GM19438 (cell line): ENCODE data around the gene PAIP2.
"Not testable (repeated sequence)": the region's sequence is repeated elsewhere in the genome, so short reads cannot be mapped to it uniquely, and the experiment has no call there.

Experiments
- ATAC-seq: cut with Tn5 transposase; IDR thresholded peaks from one replicate; pipeline ENCODE4 v1.9.1; 2021; ENCODE audit warnings: low read depth; ENCODE audit not compliant: unreplicated experiment

The PAIP2 gene

DNA sequence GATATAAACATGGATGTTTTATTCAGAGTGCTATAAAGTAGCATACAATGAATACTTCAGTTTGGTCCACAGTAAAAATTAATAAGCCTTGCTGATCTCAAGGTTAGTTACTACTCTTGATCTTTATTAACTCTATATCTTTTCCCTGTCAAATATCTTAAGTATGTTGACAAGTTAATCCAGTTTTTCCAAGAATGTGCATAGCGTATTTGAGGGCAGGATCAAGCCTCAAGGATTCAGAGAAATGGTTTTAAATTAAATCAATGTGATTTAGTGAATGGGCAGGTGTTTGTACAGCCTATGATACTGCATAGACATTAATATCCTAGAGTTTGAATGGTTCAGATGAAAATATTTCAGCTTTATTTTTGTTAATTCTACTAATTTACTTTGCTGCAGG lies 27.4 kb upstream of the PAIP2 start:
- no peak for ATAC-seq

DNA sequence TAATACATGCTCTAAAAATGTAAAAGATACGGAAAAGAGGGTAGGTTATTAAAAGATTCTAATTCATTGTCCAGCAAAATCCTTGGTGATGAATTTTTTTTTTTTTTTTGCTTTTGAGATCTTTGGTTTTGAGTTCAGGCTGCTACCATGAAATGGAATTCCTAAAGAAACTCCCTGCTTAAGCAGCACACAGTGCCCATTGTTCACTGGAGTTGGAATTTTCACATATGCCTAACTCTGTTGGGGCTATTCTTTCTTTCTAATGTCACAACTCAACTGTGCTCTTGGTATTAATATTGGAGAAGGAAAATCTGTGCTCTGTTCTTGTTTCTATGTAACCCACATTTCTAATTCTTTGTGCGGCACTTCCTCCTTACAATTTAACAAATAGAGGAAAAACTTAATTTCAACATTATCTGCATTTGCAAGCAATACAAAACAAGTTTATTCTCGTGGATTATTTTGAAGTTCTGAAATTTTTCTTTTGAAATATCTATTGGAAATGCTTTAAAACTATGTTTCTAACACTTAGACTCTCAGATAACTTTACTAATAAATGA lies 26.5 kb upstream of the PAIP2 start:
- ATAC-seq = no peak

- no peak for ATAC-seq
Measured at GRCh38 chr5:139335811-139336210, 5.8 kb upstream of the PAIP2 start.

DNA sequence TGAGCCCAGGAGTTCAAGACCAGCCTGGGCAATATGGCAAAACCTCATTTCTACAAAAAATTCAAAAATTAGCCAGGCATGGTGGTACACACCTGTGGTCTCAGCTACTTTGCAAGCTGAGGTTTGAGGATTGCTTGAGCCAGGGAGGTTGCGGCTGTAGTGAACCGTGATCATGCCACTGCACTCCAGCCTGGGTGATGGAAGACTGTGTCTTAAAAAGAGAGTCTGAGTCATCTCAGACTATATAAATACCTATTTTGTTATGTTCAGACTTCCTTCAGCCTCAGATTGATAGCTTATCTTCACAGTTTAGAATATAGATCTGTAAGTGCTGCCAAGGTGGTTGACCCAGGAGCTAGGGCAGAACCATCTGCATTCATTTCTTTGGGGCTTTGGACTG lies 1.6 kb upstream of the PAIP2 start:
- no peak for ATAC-seq

GRCh38 chr5:139341187-139341688 lies 416 bp upstream of the PAIP2 start:
- no peak for ATAC-seq

DNA sequence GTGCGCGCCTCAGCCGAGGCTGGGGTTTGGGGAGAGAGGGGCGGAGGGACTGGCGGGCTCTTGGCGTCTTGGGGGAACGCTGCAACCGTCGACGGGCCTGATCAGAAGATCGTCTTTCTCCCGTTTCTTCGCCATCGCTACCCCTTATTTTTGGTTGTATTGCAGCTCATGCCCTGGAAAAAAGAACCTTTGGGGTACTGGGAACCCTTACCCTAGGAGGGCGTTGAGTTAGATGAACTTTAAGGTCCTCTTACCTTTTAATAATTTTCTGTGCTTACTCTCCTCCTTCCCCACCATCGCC lies 719 bp downstream of the PAIP2 start:
- no peak for ATAC-seq

GRCh38 chr5:139343476-139343875 lies 1.8 kb downstream of the PAIP2 start:
- no peak for ATAC-seq

DNA sequence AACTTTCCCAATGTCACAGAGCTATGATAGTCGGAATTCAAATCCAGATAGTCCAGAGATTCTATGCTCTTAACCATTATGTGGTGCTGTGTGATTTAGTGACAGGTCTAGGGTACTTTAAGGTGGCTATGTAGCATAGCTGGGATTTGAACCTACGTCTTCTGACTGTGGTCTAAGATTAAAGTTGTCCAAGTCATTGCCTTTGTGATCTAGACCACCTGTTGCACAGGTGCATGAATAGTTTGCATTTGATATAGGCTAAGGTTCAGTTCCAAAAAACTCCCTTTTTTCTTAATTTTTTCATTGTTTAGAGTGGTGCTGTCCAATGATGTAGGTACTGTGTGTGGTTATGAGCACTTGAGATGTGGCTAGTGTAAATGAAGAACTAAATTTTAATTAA lies 2.5 kb downstream of the PAIP2 start:
- ATAC-seq = no peak

DNA sequence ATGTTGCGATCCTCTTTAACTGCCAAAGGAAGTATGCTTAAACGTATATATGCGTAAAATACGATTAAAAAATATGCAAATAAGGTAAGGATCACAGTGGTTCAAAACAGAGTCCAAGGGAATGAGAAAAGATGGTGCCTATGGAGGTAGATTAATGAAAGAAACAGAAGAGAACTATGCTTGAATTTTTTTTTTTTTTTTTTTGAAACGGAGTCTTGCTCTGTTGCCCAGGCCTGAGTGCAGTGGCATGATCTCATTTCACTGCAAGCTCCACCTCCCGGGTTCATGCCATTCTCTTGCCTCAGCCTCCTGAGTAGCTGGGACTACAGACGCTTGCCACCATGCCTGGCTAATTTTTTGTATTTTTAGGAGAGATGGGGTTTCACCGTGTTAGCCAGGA lies 3.8 kb downstream of the PAIP2 start:
- ATAC-seq = not testable (repeated sequence)

- ATAC-seq = not testable (repeated sequence)
Measured at GRCh38 chr5:139347863-139348262, 6.2 kb downstream of the PAIP2 start.

GRCh38 chr5:139354186-139354585 lies 12.5 kb downstream of the PAIP2 start:
- no peak for ATAC-seq

DNA sequence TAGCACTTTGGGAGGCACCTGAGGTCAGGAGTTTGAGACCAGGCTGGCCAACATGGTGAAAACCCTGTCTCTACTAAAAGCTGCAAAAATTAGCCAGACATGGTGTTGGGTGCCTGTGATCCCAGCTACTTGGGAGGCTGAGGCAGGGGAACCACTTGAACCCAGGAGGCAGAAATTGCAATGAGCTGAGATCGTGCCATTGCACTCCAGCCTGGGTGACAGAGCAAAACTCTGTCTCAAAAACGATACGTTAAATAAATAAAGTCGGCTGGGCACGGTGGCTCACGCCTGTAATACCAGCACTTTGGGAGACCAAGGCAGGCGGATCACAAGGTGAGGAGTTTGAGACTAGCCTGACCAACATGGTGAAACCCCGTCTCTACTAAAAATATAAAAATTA lies 14.2 kb downstream of the PAIP2 start:
- not testable (repeated sequence) for ATAC-seq

- no peak for ATAC-seq
Measured at GRCh38 chr5:139358064-139358463, 16.4 kb downstream of the PAIP2 start.

DNA sequence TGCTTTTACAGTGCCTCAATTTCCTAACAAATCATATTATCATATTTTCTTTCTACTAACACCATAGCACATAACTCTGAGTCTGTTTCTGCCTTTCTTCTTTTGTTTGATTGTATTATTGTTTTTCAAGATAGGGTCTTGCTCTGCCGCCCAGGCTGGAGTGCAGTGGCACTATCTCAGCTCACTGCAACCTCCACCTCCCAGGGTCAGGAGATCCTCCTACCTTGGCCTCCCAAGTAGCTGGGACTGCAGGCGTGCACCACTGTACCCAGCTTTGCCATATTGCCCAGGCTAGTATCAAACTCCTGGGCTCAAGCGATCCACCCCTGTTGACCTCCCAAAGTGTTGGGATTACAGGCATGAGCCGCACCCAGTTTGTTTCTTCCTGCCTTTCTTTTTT lies 18.7 kb downstream of the PAIP2 start:
- no peak for ATAC-seq

DNA sequence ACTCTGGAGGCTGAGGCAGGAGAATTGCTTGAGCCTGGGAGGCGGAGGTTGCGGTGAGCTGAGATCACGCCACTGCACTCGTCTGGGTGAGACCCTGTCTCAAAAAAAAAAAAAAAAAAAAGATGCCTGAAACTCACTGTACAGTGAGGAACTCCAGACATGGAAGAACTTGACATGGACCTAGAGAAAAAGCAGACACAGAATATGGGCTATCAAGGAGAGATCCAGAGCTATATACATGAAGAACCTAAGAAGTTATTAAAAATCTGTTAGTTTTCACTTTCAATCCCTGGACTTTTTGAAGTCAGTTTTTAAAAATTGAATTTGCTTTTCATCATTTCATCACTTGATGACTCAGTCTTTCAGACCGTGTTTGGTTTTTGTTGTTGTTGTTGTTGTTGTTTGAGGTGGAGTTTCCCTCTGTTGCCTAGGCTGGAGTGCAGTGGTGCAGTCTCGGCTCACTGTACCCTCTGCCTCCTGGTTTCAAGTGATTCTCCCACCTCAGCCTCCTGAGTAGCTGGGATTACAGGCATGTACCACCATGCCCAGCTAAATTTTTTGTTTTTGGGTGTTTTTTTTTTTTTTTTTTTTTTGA lies 20.3 kb downstream of the PAIP2 start:
- no peak for ATAC-seq

DNA sequence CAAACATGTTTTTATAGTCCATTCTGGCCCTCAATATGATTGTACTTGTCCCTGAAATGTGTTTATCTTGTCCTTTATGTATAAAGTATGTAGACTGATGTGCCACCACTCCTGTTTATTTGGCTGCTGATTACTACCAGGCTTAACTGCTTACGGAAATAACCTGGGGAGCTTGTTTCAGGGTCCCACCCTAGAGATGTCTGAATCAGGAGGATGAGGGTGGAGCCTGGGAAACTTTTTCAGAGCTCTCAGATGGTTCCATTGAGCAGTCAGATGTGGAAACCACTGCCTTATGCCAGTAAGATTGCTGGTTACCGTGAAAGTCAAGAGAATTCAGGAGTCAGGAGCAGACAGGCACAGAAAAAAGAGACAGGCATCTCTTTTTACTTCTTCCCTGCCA lies 22.3 kb downstream of the PAIP2 start:
- ATAC-seq = no peak

DNA sequence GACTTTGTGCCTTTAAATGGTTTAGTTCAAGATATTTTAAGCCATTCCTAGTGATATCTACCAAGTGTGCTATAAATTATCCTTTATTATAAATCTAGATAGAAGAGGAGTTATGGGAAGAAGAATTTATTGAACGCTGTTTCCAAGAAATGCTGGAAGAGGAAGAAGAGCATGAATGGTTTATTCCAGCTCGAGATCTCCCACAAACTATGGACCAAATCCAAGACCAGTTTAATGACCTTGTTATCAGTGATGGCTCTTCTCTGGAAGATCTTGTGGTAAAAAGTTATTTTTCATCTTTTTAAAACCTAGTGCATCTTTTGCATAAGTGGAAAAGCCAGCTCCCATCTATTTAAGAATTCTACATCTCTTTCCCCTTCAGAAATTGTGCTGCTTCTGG lies 22.8 kb downstream of the PAIP2 start:
- ATAC-seq = no peak

GRCh38 chr5:139368613-139369012 lies 27.0 kb downstream of the PAIP2 start:
- no peak for ATAC-seq

DNA sequence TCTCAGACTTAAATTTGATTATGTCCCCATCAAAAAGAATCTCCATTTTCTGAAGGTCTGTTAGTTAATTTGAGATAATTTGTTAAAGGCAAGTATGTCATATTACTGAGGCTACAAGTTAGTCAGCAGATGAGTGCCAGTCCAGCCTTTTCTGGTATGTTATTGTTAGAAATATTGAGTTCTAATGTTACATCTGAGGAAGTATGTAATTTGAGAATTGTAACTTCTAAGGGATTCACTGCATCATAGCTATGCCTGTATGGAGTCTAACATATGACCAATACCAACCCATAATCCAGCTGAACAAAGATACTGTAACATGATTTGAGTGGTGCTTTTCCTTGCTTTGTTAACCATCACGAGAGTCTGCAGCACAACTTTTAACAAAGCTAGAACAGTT lies 27.5 kb downstream of the PAIP2 start:
- ATAC-seq = no peak

DNA sequence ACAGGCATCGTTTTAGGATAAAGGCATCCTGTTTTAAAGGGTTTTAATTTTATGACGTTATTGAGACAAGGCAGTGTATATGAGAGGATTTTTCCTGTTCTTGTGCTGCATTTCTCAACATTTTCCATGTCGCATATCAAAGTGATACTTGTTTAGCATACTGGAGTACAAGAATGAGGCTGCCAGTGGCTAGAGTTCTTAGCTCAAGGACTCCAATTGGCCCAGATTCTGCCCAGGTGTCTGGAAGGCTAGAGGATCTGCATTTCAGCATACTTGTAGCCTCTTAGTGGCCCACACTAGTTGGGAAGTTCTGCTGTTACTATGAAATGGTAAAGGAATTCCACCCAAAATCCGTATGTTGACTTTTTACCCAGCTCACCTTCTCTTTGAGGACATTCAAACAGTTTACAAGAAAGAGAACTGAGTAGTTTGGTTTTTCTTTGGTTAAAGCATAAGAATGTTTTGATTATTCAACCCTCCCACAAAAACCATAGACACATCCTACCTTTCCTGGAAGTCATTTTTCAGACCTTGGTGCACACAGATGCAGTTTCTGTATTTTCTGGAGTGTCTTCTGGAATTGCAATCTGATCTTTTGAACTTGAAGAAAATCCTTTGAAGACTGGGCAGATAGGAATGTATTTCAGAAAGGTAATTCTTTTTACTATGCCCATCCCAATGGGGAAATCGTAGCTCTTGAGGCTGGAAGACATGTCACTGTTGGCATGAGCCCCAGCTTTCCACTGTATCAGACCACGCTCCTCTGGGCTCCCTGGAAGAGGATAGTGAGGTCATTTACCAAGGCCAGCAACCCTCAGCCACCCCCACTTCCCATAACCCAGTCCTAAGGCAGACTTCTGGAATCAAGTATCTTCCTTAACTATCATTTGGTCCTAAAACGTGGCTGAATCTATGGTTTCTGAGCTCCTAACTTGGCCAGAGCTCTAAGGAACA lies 30.1 kb downstream of the PAIP2 start:
- ATAC-seq = no peak

DNA sequence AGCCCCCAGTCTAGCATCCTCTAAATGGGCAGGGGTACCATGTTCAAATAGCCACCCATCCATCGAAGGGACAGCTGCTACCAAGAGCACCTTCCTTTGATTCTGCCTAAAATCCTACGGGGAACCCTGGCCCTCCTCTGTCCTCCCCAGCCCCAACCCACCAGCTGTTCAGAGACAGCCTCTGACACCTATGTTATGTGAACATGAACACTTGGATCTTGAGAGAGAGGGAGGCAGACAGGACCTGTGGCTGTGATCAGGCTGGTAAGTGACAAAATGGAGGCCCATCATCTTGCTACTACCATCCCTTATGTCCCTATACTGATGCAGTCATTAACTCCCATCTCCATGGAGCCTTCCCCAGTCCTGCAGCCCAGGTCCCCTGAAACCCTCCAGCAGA lies 33.3 kb downstream of the PAIP2 start:
- ATAC-seq = no peak

- ATAC-seq = no peak
Measured at GRCh38 chr5:139376364-139376763, 34.7 kb downstream of the PAIP2 start.
